Hepatocyte (in vitro differentiated cells): ENCODE data around the gene KIF26B. TPM values are rescaled to one million over a fixed set of nuclear protein-coding genes. Genes with fewer than 3 reads are reported as not detected.
A peak's percentile ranks its signal among the peaks of the same experiment; 100 is the strongest.

ENCODE experiments used
- DNase-seq: peaks from one replicate; pipeline ENCODE4 v3.0.0-alpha.2; 2016; ENCODE audit warnings: low spot score
- H2AFZ ChIP-seq: fragments of 200-600 bp; sonication (generic); 2 replicates; pipeline ENCODE4 v1.6.0; 2016; ENCODE audit warnings: antibody characterized with exemption, mild to moderate bottlenecking
- H3K27ac ChIP-seq: fragments of 200-600 bp; sonication (generic); 2 replicates; pipeline ENCODE4 v1.5.1; 2016; ENCODE audit warnings: mild to moderate bottlenecking
- H3K27me3 ChIP-seq: fragments of 200-600 bp; sonication (generic); 2 replicates; pipeline ENCODE4 v1.6.1; 2016
- H3K36me3 ChIP-seq: fragments of 200-600 bp; sonication (generic); replicated peaks from 2 replicates; pipeline ENCODE4 v1.5.1; 2016; ENCODE audit warnings: low read depth; ENCODE audit not compliant: insufficient read depth
- H3K4me1 ChIP-seq: fragments of 200-600 bp; sonication (generic); 2 replicates; pipeline ENCODE4 v1.5.1; 2016; ENCODE audit warnings: mild to moderate bottlenecking, moderate library complexity; ENCODE audit not compliant: insufficient read depth
- H3K4me2 ChIP-seq: fragments of 200-600 bp; sonication (generic); 2 replicates; pipeline ENCODE4 v1.6.0; 2016
- H3K4me3 ChIP-seq: fragments of 200-600 bp; sonication (generic); 2 replicates; pipeline ENCODE4 v1.5.1; 2016; ENCODE audit warnings: mild to moderate bottlenecking
- H3K79me2 ChIP-seq: fragments of 200-600 bp; sonication (generic); 2 replicates; pipeline ENCODE4 v1.6.0; 2017; ENCODE audit warnings: mild to moderate bottlenecking
- H3K9me2 ChIP-seq: fragments of 200-600 bp; sonication (generic); replicated peaks from 2 replicates; pipeline ENCODE4 v1.6.0; 2017; ENCODE audit warnings: mild to moderate bottlenecking; ENCODE audit not compliant: insufficient read depth
- H3K9me3 ChIP-seq: fragments of 200-600 bp; sonication (generic); 2 replicates; pipeline ENCODE4 v1.5.1; 2016; ENCODE audit warnings: low read depth, mild to moderate bottlenecking
- H4K20me1 ChIP-seq: fragments of 200-600 bp; sonication (generic); 2 replicates; pipeline ENCODE4 v1.6.0; 2016; ENCODE audit warnings: mild to moderate bottlenecking; ENCODE audit not compliant: insufficient read depth, poor library complexity, severe bottlenecking
- CTCF ChIP-seq: fragments of 200-600 bp; sonication (generic); IDR thresholded peaks from 2 replicates; pipeline ENCODE4 v1.5.1; 2016; ENCODE audit warnings: antibody characterized with exemption, mild to moderate bottlenecking; ENCODE audit not compliant: poor library complexity
- EZH2 ChIP-seq: fragments of 200-600 bp; sonication (generic); IDR thresholded peaks from 2 replicates; pipeline ENCODE4 v1.6.1; 2016; ENCODE audit warnings: antibody characterized with exemption, mild to moderate bottlenecking, borderline replicate concordance
- EZH2phosphoT487 ChIP-seq: fragments of 200-600 bp; sonication (generic); IDR thresholded peaks from one replicate; pipeline ENCODE4 v1.6.1; 2018; ENCODE audit warnings: antibody characterized with exemption, mild to moderate bottlenecking, low read depth, moderate library complexity; ENCODE audit not compliant: unreplicated experiment, severe bottlenecking
- WGBS: methylation state at CpG from one replicate; pipeline ENCODE4 v1.1.6; 2016; ENCODE audit warnings: low lambda C conversion rate; ENCODE audit errors: missing lambda C conversion rate; 5-methylcytosine and 5-hydroxymethylcytosine counted together
- polyA plus RNA-seq: library from polyadenylated mRNA; unstranded; fragments of >200 nt; fragmentation: Nextera tagmentation; extraction: Ambion mirVana; gene quantifications from 2 replicates; pipeline ENCODE4 v1.2.1, GENCODE V29; 2016
- total RNA-seq: library from RNA; depleted of rRNA; stranded (reverse); fragments of >200 nt; gene quantifications from 2 replicates; pipeline ENCODE4 v1.2.3, GENCODE V29; 2014

Gene KIF26B
- total and polyA plus RNA-seq, 2 experiments from 2014 or later: 12.7 to 21.6 TPM

DNA sequence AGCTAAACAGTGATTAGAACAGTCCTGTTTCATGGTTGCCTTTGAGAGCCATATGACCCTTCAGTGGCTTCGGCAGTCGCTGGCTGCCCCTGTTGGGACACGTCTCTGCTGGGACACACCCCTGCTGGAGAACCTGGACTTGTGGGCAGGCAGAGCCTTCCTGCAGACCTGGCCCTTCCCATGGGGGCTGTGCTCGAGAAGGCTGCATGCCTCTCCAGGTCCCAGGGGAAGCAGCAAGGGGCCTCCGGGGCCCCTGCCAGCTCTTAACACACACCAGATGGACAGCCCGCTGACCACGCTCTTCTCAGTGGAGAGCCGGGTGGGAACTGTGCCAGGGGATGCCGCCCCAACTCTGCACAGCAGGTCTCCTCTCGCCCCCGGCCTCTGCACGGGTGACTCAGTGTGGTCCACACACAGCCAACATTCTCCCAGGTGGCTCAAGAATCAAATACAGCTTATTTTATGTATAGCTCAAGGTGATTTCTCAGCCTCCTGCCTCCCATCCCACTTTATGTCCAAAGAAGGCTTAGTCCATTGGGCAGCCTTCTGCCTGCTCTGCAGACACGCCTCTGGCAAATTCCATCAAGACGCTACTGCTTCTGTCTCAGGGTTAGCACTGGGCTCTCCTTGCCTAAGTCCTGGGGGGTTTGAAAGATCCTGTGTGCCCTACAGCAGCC is 450.8 kb downstream of the KIF26B start:
- WGBS: 49% methylated on average over 14 of the region's 14 CpGs
- no peak overlapping the region for H2AFZ ChIP-seq
- peak overlapping the region; percentile 60 for H3K4me2 ChIP-seq
- peak; percentile 62 for DNase-seq
- H3K9me3 ChIP-seq: no peaks in the 10 kb centered on the region
- no peaks in the 10 kb centered on the region for H3K27me3 ChIP-seq
- H4K20me1 ChIP-seq: no peaks in the 10 kb centered on the region
- peaks cover 46% of the 10 kb centered on the region for H3K4me1 ChIP-seq
- no peak for TF ChIP-seq CTCF
- no peak for TF ChIP-seq EZH2phosphoT487
- no peak for TF ChIP-seq EZH2
- H3K36me3 ChIP-seq: no peaks in the 10 kb centered on the region
- H3K9me2 ChIP-seq: no peaks in the 10 kb centered on the region
- no peaks in the 10 kb centered on the region for H3K79me2 ChIP-seq
- no peak overlapping the region for H3K4me3 ChIP-seq
- H3K27ac ChIP-seq: peak overlapping the region; percentile 65

DNA sequence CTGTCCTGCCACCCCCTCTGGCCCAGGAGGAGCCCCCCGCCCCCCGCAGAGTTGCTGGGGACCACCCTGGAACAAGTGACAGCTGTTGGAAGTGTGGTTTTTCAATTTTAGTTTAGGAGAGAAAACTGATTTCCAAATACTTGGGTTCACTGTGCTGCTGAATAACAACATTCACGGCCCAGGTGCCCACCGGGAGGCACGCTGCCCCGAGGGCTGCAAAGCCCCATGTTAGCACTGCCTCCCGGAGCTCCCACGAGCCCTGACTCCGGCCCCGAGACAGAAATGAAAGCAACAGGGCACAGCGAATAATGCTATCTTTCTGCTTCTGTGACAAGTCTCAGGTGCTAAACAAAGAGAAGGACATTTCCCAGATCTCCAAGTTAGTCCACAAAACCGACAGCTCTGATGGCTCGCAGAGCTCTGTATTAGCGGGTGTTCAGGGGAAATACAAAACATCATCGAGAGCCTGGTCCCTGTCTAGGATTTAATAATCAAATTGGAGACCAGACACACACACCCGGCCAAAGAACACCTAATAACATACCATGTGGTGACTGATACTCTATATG is 451.5 kb downstream of the KIF26B start:
- TF ChIP-seq EZH2 (no peak), CTCF (no peak), EZH2phosphoT487 (no peak)
- Histone ChIP-seq H3K4me1 (peaks cover 50% of the 10 kb centered on the region), H3K9me3 (no peaks in the 10 kb centered on the region), H3K4me2 (peak overlapping the region; percentile 60), H3K27ac (peak overlapping the region; percentile 44), H3K27me3 (no peaks in the 10 kb centered on the region), H3K79me2 (no peaks in the 10 kb centered on the region), H3K4me3 (no peak overlapping the region), H3K9me2 (no peaks in the 10 kb centered on the region), H2AFZ (no peak overlapping the region), H4K20me1 (no peaks in the 10 kb centered on the region), H3K36me3 (no peaks in the 10 kb centered on the region)
- WGBS: 47% methylated on average over 16 of the region's 16 CpGs
- no peak for DNase-seq

DNA sequence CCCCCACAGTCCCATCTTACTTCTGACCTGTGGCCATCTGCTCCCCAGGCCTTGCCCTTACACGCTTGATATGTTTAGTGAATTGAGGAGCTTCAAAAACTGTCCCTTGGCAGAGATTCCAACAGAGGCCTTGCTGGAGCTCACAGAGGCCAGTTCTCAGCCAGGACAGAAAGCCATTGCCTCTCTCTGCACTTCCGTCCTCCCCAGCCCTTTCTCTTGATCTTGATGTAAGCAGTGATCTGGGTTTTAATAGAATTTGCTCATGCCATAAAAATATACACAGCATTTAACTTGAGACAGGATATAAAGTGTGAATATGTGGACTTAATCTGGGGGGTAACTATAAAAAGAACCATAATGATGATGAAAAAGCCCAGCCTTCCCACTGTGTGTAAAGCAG is 453.5 kb downstream of the KIF26B start:
- Histone ChIP-seq H3K79me2 (no peaks in the 10 kb centered on the region), H3K9me3 (no peaks in the 10 kb centered on the region), H3K36me3 (no peaks in the 10 kb centered on the region), H2AFZ (no peak overlapping the region), H3K27ac (peak overlapping the region; percentile 48), H3K4me1 (peaks cover 50% of the 10 kb centered on the region), H3K27me3 (no peaks in the 10 kb centered on the region), H3K9me2 (no peaks in the 10 kb centered on the region), H3K4me3 (no peak overlapping the region), H3K4me2 (no peak overlapping the region), H4K20me1 (no peaks in the 10 kb centered on the region)
- no peak for TF ChIP-seq EZH2
- TF ChIP-seq EZH2phosphoT487: no peak
- TF ChIP-seq CTCF: no peak
- no peak for DNase-seq
- WGBS: 86% methylated on average over 2 of the region's 2 CpGs
